ENCODE results near the gene PCBP3.

PCBP3 gene

GRCh38 chr21:45763506-45763905, 120.0 kb downstream of the PCBP3 start:
- DNase-seq = no peak

DNA sequence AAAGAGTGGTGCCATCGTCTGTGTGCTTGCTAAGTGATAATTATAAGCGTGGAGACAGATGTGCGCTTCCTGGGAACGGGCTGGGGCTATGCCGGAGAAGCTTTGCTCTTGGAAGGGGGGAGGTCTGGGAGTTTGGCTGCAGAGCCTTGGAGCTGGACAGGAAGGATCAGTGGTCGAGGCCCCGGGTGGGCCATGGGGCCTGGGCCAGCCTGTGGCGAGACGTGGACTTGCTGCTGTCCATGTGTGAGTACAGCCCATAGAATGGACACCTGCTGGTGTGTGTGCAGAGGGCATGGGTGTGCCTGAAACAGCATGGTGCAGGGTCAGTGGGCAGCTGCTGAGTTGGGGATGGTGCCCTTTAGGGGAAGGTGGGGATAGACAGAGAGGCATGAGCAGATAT, 121.3 kb downstream of the PCBP3 start:
- no peak for DNase-seq

GRCh38 chr21:45765375-45765774, 121.8 kb downstream of the PCBP3 start:
- DNase-seq = no peak

DNA sequence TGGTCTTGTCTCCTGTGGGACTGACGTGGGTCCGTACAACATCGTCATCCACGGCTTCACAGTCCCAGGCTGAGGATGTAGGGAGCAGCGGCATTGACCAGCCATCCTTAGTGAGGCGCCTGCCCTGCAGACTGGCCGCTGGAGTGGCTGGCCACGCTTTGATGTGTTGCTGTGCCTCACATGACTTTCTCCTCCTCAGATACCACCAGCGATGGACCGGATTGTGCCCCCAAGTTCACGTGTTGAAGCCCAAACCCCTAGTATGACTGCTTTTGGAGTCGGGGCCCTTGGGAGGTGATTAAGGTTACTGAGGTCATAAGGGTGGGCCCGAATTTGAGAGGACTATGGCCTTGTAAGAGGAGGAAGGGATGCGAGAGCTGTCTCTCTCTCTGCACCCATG, 122.5 kb downstream of the PCBP3 start:
- no peak for DNase-seq

DNA sequence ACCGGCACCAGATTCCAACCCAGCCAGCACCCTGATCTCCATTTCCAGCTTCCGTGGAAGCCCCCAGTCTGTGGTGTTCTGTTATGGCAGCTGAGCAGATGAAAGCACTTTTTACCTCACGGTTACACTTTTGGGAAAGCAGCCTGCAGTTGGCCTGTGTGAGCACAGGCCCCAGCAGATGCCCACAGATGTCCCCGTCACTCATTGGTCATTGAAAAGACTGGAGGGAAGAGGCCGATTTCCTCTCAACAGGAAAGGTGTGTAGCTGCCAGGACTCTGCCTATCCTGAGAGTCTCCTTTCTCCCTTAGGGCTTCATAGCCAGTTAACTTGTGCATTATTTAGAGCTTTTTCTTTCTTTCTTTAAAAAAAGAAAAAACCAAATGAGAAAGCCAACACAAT, 123.0 kb downstream of the PCBP3 start:
- no peak for DNase-seq

DNA sequence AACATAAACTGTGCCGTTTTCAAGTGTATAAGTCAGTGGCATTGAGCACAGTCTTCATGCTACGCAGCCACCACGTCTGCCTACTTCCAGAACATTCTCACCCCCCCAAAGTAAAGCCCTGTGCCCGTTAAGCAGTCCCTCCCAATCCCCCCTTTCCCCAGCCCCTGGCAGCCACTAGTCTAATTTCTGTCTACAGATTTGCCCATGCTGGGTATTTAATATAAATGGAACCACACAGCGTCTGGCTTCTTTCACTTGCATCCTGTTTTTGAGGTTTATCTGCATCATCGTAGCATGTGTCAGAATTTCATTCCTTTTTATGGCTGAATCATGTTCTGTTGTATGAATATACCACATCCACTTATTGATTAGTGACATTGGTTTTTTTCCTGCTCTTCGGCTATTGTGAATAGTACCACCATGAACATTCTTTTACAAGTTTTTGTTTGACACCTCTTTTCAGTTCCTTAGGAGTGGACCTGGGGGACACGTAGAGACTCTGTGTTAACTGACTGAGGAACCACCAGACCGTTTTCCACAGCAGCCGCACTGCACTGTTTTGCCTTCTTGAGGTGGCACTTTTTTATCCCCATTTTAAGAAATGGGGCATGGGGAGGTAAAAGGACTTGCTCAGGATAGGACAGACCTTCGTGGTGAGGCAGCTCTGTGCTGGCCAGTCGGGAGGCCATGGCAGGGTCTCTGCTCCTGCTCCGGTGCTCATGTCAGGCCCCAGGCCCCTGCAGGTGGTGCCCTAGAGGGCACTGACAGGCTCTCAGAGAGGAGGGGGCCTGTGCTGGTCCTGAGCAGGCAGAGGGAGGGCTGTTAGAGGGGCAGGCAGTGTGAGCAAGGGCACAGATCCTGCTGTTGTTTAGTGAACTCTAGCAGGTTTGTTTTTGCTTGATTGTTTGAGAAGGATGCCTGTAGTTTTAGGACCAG, 123.8 kb downstream of the PCBP3 start:
- peak; percentile 28 to 55 for DNase-seq

DNA sequence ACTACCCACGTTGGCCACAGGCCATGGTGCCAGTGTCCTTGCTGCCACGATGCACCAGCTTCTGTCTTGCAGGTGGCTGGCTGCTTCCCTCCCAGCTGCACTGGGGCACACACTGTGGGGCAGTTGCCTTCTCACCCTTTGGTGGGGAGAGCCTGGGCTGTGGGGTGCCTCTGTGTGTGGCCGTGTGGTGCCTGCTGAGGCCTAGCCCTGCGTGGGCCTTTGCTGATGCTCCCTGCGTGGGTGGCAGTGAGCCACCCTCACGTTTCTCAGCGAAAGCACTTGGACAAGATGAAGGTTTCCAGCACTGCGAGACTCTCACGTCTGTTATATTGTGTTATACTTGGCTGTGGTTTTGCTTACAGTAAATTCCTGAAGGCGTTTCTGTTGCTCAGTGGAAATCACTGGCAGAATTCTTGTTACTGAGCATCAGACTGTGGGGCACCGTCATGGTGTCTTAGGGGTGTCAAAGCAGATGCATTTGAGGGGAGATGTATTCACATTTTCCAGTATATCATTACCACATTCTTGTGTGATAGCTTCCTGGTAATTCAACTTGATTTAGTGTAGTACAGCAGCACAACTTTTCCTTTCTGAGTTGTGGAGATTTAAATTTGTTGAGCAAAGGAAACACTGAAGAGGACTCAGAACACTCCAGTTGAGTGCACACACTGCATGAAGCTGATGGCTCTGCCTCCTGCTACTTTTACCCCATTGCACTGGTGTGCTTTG, 124.7 kb downstream of the PCBP3 start:
- no peak for DNase-seq

DNA sequence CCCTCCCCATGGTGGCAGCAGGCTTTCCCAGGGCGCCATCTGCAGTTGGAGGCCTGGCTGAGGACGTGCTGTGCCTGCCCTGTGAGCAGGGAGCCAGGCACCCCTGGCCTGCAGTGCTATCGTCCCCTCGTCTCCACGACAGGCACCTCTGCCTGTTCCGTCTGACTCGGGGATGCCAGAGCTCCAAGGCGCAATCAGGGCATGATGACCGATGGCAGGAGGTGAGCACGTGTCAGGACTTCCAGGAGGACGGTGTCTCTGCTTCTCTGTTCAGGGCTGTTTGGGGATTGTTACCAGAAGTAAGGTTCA, 125.2 kb downstream of the PCBP3 start:
- peak in 1 of 2 donors; percentile 3 for DNase-seq

- DNase-seq = no peak
Measured at GRCh38 chr21:45769294-45769693, 125.8 kb downstream of the PCBP3 start.

GRCh38 chr21:45769896-45770295, 126.4 kb downstream of the PCBP3 start:
- no peak for DNase-seq

DNA sequence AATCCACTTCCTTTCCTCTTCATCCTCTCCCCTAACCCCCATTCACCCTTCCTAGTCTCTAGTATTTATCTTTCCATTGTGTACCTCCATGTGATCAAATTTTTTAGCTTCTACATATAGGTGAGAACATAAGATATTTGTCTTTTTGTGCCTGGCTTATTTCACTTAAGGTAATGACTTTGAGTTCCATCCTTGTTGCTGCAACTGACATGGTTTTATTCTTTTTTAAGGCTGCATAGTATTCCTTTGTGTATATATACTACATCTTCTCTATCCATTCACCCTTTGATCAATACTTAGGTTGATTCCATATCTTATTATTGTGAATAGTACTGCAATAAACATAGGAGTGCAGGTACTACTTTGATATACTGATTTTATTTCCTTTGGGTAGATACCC, 128.7 kb downstream of the PCBP3 start:
- DNase-seq = no peak

- no peak for DNase-seq
Measured at GRCh38 chr21:45774291-45774690, 130.8 kb downstream of the PCBP3 start.

- no peak for DNase-seq
Measured at GRCh38 chr21:45776971-45777370, 133.4 kb downstream of the PCBP3 start.

DNA sequence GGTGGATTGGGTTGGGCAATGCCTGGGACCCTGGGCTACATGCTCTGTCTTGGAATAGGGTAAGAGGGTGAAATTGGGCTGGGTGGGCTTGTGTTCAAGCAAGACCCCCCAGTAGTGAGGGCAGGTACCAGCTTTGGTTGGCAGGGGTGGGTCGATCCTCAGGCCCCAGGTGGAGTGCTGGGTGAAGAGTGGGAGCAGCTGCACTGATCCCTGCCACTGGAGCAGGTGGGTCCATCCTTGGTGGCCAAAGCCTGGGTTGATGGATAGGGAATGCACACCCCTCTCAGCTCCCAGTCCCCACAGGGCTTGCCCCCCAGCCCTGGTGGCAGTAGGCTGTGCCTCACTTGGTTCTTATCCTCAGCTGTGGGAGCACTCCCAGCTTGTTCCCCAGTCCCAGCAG, 135.2 kb downstream of the PCBP3 start:
- DNase-seq = no peak

- DNase-seq = no peak
Measured at GRCh38 chr21:45779226-45779625, 135.7 kb downstream of the PCBP3 start.

DNA sequence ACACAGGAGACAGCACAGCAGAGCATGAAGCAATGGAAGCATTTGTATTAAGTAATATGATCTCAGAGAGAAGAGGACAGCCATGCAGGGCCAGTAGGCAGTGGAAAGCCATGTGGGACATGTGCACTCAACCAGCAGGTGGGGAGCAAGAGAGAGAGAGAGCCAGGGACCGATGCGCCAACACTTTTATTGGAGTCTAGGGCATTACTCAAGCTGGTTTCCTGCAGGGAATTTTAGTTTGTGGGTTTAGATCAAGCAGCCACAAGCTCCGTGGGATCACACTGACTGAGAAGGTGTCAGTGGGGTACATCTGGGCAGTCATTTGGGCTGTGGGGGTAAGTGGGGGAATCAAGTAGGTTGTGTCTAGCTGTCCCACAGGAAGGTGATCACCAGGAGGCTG, 137.1 kb downstream of the PCBP3 start:
- DNase-seq = no peak

DNA sequence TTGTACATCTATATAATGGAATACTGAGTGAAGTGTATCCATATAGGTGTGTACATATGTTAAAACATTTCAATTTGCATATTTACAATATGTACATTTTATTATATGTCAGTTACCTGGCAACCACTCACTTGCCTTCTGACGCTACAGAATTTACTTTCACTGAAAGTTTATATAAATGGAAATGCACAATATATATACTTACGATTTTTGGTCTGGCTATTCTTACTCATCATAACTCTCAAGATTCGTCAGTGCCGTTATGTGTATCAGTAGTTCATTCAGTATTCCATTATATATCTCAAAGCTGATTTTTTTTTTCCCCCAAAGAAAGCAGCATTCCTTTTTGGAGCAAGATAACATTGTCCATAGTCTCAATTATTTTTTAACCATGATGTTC, 138.2 kb downstream of the PCBP3 start:
- no peak for DNase-seq

DNA sequence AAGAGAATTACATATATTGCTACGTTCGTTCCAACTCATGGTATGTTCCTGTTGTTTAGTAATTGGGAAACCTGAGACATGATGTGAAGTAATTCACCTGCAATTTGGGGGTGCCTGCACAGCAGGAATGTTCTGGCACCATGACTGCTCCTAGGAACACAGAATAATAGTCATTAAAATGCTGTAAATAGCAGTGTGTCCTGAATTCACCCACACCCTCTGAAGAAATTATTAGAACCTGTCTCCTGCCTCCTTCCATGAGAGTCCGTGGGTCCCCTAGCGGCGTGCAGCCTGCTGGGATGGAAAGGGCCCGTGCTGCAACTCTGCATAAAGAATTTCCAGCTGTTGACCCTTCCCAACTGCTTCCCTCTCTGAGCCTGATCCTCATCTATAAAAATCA, 143.1 kb downstream of the PCBP3 start:
- DNase-seq = no peak

GRCh38 chr21:45787371-45787770, 143.8 kb downstream of the PCBP3 start:
- no peak for DNase-seq

GRCh38 chr21:45788198-45788597, 144.7 kb downstream of the PCBP3 start:
- no peak for DNase-seq

GRCh38 chr21:45788637-45789506, 145.3 kb downstream of the PCBP3 start:
- DNase-seq = no peak

DNA sequence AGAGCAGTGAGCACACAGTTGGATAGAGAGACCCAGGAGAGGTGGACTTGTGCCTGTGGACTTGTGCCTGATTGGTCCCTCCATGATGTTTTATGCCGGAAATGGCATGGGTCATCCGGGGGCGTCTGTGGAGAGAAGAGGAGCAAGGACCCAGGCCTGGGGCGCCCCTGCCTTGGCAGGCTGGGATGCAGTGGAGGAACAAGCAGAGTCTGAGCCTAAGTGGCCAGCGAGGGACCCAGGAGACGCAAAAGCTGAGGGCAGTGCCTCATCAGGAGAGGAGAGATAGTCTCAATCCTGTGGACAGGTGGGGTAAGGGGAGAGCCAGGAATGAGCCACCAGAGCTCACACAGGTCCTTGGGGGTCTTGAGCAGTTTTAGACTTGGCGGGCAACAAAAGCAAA, 146.9 kb downstream of the PCBP3 start:
- no peak for DNase-seq

Measured in CD4-positive, alpha-beta T cell treated with Interferon alpha-2 for 1 hour (primary cell).